Mesendoderm (in vitro differentiated cells): Measurements from ENCODE around the gene AGO1.
"Not testable (repeated sequence)": the region's sequence is repeated elsewhere in the genome, so short reads cannot be mapped to it uniquely, and the experiment has no call there.

Experiments used
- DNase-seq: peaks from one replicate; pipeline ENCODE4 v3.0.0; 2013
- H2AK5ac ChIP-seq: 2 replicates; pipeline ENCODE4 v1.6.1; 2013; ENCODE audit warnings: low read length, inconsistent platforms
- H2BK120ac ChIP-seq: 2 replicates; pipeline ENCODE4 v1.6.1; 2013; ENCODE audit warnings: low read depth, mild to moderate bottlenecking, low read length, moderate library complexity, mixed read lengths
- H2BK15ac ChIP-seq: replicated peaks from 2 replicates; pipeline ENCODE4 v1.6.1; 2013; ENCODE audit warnings: low read depth, mild to moderate bottlenecking, moderate library complexity
- H2BK5ac ChIP-seq: 2 replicates; pipeline ENCODE4 v1.6.1; 2013; ENCODE audit warnings: low read length, inconsistent platforms
- H3K18ac ChIP-seq: 2 replicates; pipeline ENCODE4 v1.6.1; 2013; ENCODE audit warnings: mild to moderate bottlenecking, low read length, mixed read lengths
- H3K23ac ChIP-seq: one replicate; pipeline ENCODE4 v1.6.1; 2013; ENCODE audit warnings: low read length
- H3K27ac ChIP-seq: 2 replicates; pipeline ENCODE4 v1.5.1; 2013; ENCODE audit warnings: low read depth, mild to moderate bottlenecking, inconsistent platforms, low read length, moderate library complexity
- H3K27me3 ChIP-seq: 2 replicates; pipeline ENCODE4 v1.6.1; 2013; ENCODE audit warnings: low read length, control low read depth, mild to moderate bottlenecking, inconsistent platforms; ENCODE audit not compliant: insufficient read depth, poor library complexity
- H3K36me3 ChIP-seq: 2 replicates; pipeline ENCODE4 v1.6.1; 2013; ENCODE audit warnings: low read length, inconsistent platforms; ENCODE audit not compliant: control insufficient read depth, insufficient read depth
- H3K4ac ChIP-seq: one replicate; pipeline ENCODE4 v1.6.1; 2013; ENCODE audit warnings: low read depth, mild to moderate bottlenecking, low read length, moderate library complexity
- H3K4me1 ChIP-seq: 2 replicates; pipeline ENCODE4 v1.6.1; 2013; ENCODE audit warnings: low read depth, low read length, inconsistent platforms; ENCODE audit not compliant: control insufficient read depth
- H3K4me2 ChIP-seq: 2 replicates; pipeline ENCODE4 v1.6.1; 2013; ENCODE audit warnings: low read length
- H3K4me3 ChIP-seq: 2 replicates; pipeline ENCODE4 v1.5.1; 2013; ENCODE audit warnings: mild to moderate bottlenecking, low read length
- H3K56ac ChIP-seq: one replicate; pipeline ENCODE4 v1.6.1; 2013; ENCODE audit warnings: low read length
- H3K79me1 ChIP-seq: 2 replicates; pipeline ENCODE4 v1.6.1; 2013; ENCODE audit warnings: low read length, inconsistent platforms
- H3K79me2 ChIP-seq: 2 replicates; pipeline ENCODE4 v1.6.1; 2013; ENCODE audit warnings: mild to moderate bottlenecking, low read length; ENCODE audit not compliant: control insufficient read depth, insufficient read depth
- H3K9ac ChIP-seq: 2 replicates; pipeline ENCODE4 v1.6.1; 2013; ENCODE audit warnings: low read length, inconsistent platforms
- H4K5ac ChIP-seq: one replicate; pipeline ENCODE4 v1.6.1; 2013; ENCODE audit warnings: low read length
- H4K8ac ChIP-seq: one replicate; pipeline ENCODE4 v1.6.1; 2013; ENCODE audit warnings: low read depth, mild to moderate bottlenecking, control low read depth, low read length, moderate library complexity
- WGBS: extraction: QIAGEN DNeasy Blood & Tissue Kit; methylation state at CpG from one replicate; pipeline ENCODE4 v1.1.7; 2013; ENCODE audit warnings: low lambda C conversion rate, missing lambda C conversion rate; ENCODE audit not compliant: insufficient coverage; ENCODE audit errors: extremely low coverage; 5-methylcytosine and 5-hydroxymethylcytosine counted together

AGO1 gene

DNA sequence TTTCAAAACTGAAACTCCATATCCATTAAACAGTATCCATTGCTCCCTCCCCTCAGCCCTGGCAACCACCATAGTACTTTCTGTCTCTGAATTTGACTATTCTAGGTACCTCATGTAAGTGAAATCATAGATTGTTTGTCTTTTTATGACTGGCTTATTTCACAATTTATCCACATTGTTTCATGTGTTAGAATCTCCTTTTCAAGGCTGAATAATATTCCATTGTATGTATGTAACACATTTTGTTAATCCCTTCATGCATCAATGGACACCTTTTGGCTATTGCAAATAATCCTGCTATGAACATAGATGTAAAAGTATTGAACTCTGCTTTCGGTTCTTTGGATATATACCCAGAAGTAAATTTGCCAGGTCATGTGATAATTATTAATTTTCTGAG lies 85.4 kb downstream of the AGO1 start:
- Histone ChIP-seq H2BK120ac (no peak overlapping the region), H3K4me3 (no peak overlapping the region), H2BK5ac (no peak overlapping the region), H4K8ac (no peak overlapping the region), H3K56ac (no peak overlapping the region), H3K4me2 (no peak overlapping the region), H3K9ac (no peak overlapping the region), H3K4me1 (no peaks in the 10 kb centered on the region), H3K4ac (no peak overlapping the region), H3K18ac (no peak overlapping the region), H3K27ac (no peak overlapping the region), H2BK15ac (no peak overlapping the region), H3K23ac (no peak overlapping the region), H2AK5ac (no peak overlapping the region), H3K36me3 (no peaks in the 10 kb centered on the region), H3K79me1 (no peaks in the 10 kb centered on the region), H3K79me2 (no peaks in the 10 kb centered on the region), H3K27me3 (no peaks in the 10 kb centered on the region), H4K5ac (no peak overlapping the region)
- no peak for DNase-seq
- WGBS, result no CpG with 5 or more reads among the region's 1 CpG

- Histone ChIP-seq H3K56ac (no peak overlapping the region), H3K4me2 (no peak overlapping the region), H3K36me3 (no peaks in the 10 kb centered on the region), H3K27ac (no peak overlapping the region), H3K79me1 (no peaks in the 10 kb centered on the region), H4K5ac (no peak overlapping the region), H2BK5ac (no peak overlapping the region), H3K23ac (no peak overlapping the region), H4K8ac (no peak overlapping the region), H3K4me1 (no peaks in the 10 kb centered on the region), H3K9ac (no peak overlapping the region), H2BK15ac (no peak overlapping the region), H3K79me2 (no peaks in the 10 kb centered on the region), H3K4me3 (no peak overlapping the region), H3K27me3 (no peaks in the 10 kb centered on the region), H3K4ac (no peak overlapping the region), H2AK5ac (no peak overlapping the region), H2BK120ac (no peak overlapping the region), H3K18ac (no peak overlapping the region)
- no peak for DNase-seq
- WGBS, result no CpG with 5 or more reads among the region's 2 CpGs
These were observed 88.6 kb downstream of the AGO1 start for GRCh38 chr1:35971601-35972000.

GRCh38 chr1:35972631-35973030 lies 89.6 kb downstream of the AGO1 start:
- not testable (repeated sequence) for H3K18ac ChIP-seq, H3K27me3 ChIP-seq, H3K79me1 ChIP-seq, H3K23ac ChIP-seq, H3K4me1 ChIP-seq, H3K4ac ChIP-seq, H3K9ac ChIP-seq, H2BK5ac ChIP-seq, H3K4me2 ChIP-seq, H3K79me2 ChIP-seq, H3K36me3 ChIP-seq, H2BK120ac ChIP-seq, H3K56ac ChIP-seq, H2AK5ac ChIP-seq, H3K4me3 ChIP-seq, DNase-seq, H3K27ac ChIP-seq, H4K5ac ChIP-seq, H2BK15ac ChIP-seq, H4K8ac ChIP-seq
- no CpG with 5 or more reads among the region's 3 CpGs for WGBS

DNA sequence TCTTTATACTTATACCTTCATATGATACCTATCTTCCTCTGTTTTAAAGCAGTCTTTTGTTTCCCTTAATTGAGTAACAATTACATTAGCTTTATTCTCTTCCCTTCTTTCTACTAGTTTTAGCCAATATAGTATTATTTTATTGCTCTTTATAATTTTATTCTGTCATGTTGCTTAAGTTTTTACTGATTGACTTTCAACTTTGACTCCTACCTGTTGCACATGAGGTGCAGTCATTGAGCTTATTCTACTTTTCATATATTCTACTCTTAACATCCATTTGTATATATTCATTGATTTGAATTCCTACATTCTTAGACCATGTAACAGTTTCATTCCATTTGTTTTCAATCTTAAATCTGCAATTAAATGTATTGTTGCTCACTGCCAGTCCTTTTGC lies 97.1 kb downstream of the AGO1 start:
- no peak overlapping the region for H3K23ac ChIP-seq
- H3K79me1 ChIP-seq, result no peaks in the 10 kb centered on the region
- H3K36me3 ChIP-seq, result no peaks in the 10 kb centered on the region
- H3K4me3 ChIP-seq, result no peak overlapping the region
- no peak overlapping the region for H3K56ac ChIP-seq
- H3K79me2 ChIP-seq, result no peaks in the 10 kb centered on the region
- DNase-seq, result no peak
- no peaks in the 10 kb centered on the region for H3K4me1 ChIP-seq
- H2BK5ac ChIP-seq, result no peak overlapping the region
- no peak overlapping the region for H4K8ac ChIP-seq
- H2BK120ac ChIP-seq, result no peak overlapping the region
- H2AK5ac ChIP-seq, result no peak overlapping the region
- no peak overlapping the region for H3K9ac ChIP-seq
- H3K18ac ChIP-seq, result no peak overlapping the region
- no peaks in the 10 kb centered on the region for H3K27me3 ChIP-seq
- H3K4ac ChIP-seq, result no peak overlapping the region
- H4K5ac ChIP-seq, result no peak overlapping the region
- H3K4me2 ChIP-seq, result no peak overlapping the region
- no peak overlapping the region for H3K27ac ChIP-seq
- no peak overlapping the region for H2BK15ac ChIP-seq
